HG03095 (cell line): ENCODE measurements around the gene AP2M1.

Experiments used
- ATAC-seq: cut with Tn5 transposase; IDR thresholded peaks from one replicate; pipeline ENCODE4 v1.9.1; 2021; ENCODE audit warnings: moderate library complexity; ENCODE audit not compliant: unreplicated experiment

The AP2M1 gene

GRCh38 chr3:184177767-184178306, 3.2 kb downstream of the AP2M1 start:
- ATAC-seq: no peak

DNA sequence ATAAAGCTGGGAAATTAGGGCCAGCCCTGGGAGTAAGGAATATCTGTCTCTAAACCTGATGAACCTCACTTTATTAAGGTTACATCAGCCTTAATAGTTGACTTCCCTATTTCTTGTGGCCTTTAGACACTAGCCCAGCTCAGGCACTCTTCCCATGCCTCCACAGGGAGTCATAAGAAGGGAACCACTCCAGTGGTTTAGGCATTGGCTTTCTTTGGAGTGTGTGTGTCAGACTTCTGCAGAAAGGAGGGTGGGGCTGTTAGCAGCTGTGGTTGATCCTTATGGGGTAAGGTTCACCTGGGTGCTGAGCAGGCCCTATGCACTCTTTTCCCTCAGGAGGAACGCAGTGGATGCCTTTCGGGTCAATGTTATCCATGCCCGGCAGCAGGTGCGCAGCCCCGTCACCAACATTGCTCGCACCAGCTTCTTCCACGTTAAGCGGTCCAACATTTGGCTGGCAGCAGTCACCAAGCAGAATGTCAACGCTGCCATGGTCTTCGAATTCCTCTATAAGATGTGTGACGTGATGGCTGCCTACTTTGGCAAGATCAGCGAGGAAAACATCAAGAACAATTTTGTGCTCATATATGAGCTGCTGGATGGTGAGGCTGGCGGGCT, 4.0 kb downstream of the AP2M1 start:
- ATAC-seq: no peak

DNA sequence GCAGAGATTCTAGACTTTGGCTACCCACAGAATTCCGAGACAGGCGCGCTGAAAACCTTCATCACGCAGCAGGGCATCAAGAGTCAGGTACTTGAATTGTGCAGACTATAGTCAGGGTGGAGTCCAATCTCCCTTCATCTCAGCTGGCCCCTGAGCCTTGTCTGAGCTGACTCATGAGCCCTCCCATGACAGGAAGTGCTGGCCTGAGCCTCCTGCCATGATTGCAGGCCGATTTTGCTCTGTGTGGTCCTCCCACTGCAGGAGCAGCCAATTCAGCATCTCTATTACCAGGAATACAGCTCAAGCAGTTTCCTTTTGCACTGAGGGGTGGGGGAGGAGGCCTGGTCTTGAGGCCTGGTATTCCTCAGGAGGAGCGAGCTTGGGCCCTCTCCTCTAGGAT, 5.5 kb downstream of the AP2M1 start:
- no peak for ATAC-seq

GRCh38 chr3:184181596-184181995, 6.9 kb downstream of the AP2M1 start:
- no peak for ATAC-seq

DNA sequence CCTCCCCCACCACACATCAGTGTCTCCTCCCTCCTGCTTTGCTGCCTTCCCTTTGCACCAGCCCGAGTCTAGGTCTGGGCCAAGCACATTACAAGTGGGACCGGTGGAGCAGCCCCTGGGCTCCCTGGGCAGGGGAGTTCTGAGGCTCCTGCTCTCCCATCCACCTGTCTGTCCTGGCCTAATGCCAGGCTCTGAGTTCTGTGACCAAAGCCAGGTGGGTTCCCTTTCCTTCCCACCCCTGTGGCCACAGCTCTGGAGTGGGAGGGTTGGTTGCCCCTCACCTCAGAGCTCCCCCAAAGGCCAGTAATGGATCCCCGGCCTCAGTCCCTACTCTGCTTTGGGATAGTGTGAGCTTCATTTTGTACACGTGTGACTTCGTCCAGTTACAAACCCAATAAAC, 9.0 kb downstream of the AP2M1 start:
- ATAC-seq: no peak

GRCh38 chr3:184184546-184185230, 10.0 kb downstream of the AP2M1 start:
- no peak for ATAC-seq

- ATAC-seq: peak; percentile 86
These were observed 11.0 kb downstream of the AP2M1 start for GRCh38 chr3:184185461-184186183.

DNA sequence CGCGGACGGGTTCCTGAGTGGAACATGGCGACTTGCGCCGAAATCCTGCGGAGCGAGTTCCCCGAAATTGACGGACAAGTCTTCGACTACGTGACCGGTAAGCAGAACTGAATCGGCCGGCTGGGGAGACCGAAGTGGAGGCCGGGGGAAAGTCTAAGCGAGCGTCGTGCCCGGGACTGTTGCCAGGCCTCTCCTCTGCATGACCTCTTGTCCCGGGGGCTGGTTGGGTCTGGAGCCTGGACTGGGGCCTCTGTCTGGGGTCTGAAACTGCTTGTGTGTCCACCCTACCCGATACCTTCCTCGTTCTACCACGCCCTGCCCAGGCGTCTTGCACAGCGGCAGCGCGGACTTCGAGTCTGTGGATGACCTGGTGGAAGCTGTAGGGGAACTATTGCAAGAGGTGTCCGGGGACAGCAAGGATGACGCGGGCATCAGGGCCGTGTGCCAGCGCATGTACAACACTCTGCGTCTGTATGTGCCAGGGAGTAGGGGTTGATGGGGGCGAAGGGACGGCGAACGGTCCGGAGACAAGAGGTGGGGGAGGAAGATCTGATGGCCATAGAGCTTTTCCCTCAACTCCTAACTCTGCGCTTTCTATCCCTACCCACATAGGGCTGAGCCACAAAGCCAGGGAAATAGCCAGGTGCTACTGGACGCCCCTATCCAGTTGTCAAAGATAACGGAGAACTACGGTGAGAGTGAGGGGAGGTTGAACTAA, 11.7 kb downstream of the AP2M1 start, which contains the start of gene ABCF3:
ABCF3 (plus strand) TSS at position 16 of the 718 bp plus-strand sequence; CDS start at position 25, 9 bp downstream.
- ATAC-seq: peak; percentile 7

DNA sequence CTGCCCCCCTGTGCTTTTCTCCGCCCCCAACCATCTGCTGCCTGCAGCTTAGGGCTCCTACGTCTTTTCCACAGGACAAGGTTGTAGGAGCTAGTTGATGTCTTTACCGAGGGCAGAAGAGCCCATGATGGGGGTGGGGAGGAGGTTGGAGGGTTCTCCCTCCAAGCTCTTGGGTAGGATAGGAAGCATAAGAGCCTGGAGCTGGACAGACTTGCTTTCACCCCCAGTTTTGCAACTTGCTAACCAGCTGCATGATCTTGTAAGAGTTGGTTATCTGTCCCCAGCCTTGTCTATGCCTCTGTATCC, 12.2 kb downstream of the AP2M1 start:
- ATAC-seq: no peak

- no peak for ATAC-seq
These were observed 13.4 kb downstream of the AP2M1 start for GRCh38 chr3:184188080-184188479.

DNA sequence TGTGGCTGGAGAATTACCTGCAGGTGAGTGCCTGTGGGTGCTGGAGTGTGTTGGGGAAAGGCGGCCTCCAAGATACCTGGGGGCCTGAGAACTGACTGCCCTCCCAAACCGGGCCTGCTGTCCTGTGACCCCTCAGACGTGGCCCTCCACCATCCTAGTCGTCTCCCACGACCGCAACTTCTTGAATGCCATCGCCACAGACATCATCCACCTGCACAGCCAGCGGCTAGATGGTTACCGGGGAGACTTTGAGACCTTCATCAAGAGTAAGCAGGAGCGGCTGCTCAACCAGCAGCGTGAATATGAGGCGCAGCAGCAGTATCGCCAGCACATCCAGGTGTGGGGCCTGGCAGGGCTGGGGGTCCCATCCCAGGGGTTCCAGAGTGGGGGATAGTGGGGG, 14.8 kb downstream of the AP2M1 start:
- no peak for ATAC-seq

DNA sequence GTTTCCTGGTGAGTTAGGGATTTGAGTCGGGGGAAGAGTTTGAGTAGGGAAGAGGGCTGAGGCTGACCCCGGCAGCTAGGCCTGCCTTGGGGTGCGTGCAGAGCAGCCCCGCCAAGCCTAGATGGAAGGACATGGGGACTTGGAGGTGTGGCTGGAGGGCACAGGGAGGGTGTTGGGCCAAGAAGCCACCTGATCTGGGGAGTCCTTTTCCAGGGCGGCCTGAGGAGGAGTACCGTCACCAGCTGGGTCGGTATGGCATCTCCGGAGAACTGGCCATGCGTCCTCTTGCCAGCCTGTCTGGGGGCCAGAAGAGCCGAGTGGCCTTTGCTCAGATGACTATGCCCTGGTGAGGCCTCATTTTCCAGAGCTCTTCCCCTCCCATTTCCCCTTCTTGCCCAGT, 18.2 kb downstream of the AP2M1 start:
- no peak for ATAC-seq

DNA sequence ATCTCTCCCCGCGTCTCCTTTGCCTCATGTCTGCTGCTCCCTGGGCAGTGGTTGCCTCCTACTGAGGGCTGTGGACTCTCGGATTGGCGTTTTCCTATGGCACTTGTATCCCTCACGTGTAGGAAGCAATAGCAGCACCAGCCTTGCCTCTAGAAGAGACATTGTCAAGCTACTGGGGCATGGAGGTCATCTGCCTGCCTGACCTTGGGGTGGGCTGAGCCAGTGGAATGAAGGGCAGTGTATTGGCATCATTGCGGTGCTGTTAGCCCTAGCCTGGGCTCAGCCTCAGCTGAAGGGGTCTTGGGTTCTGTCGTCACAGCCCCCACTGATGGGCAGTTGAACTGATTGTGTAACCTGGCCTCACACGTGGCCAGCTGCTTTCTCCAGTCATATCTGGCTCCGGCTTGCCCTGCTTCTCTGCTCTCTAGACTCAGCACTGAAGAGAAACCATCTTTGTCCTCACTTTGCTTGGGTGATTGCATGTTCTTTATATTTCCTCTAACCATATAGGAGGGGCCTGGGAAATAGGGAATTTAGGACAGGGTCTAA, 19.4 kb downstream of the AP2M1 start:
- ATAC-seq: no peak

GRCh38 chr3:184196536-184196935, 21.9 kb downstream of the AP2M1 start:
- ATAC-seq: no peak

DNA sequence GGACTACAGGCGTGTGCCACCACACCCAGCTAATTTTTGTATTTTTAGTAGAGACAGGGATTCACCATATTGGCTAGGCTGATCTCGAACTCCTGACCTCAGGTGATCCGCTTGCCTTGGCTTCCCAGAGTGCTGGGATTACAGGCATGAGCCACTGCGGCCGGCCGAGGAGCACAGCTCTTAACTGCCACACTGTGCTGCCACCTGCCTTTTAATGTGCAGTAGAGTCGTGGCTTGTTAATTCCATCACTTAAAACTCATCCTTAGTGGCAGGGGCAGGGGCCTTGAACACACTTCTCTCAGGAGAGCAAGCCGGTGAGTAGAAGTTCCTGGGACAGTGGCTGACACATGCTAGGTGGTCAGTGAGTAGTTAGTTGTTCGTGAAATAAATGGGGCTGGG, 23.9 kb downstream of the AP2M1 start:
- no peak for ATAC-seq

GRCh38 chr3:184200825-184201224, 26.2 kb downstream of the AP2M1 start:
- no peak for ATAC-seq

DNA sequence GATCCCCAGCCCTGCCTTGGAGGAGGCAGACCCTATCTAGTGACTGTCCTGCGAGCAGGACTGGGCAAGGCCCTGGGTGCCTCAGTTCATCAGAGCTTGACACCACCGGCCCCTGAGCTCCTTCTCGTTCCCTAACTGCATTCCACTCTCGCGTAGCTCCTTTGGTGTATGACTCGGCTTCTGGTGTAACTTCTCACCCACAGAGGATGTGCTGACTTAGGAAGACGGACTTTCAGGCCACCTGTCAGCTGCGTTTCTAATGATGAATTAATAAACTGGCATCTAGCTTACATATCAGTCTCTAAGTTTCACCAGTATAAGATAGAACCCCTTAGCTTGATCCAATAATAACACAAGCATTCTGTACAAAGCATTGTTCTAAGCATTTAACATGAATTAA, 28.9 kb downstream of the AP2M1 start:
- ATAC-seq: no peak

GRCh38 chr3:184209146-184209923, 34.7 kb downstream of the AP2M1 start:
- no peak for ATAC-seq

- no peak for ATAC-seq
These were observed 36.6 kb downstream of the AP2M1 start for GRCh38 chr3:184211297-184211696.

- ATAC-seq: no peak
These were observed 37.1 kb downstream of the AP2M1 start for GRCh38 chr3:184211718-184212117.
